Stimulated activated CD8-positive, alpha-beta memory T cell treated with anti-CD3 and anti-CD28 coated beads, Interleukin-12 subunit alpha, Interleukin-12 subunit beta, amount 100 ng/mL, for 1 hour (primary cell): ENCODE results near the gene DOCK10.
"Not testable (repeated sequence)": the region's sequence is repeated elsewhere in the genome, so short reads cannot be mapped to it uniquely, and the experiment has no call there.

ENCODE experiments used
- DNase-seq: peaks from one replicate; pipeline ENCODE4 v3.0.0-alpha.2; 2020; ENCODE audit warnings: low read depth

Gene DOCK10

GRCh38 chr2:225041851-225042799 lies at the start of gene DOCK10:
TSS of gene DOCK10 (minus strand) at chr2:225042468. CDS start at chr2:225042374, 94 bp downstream.
- peak; percentile 35 for DNase-seq

- no peak for DNase-seq
These were observed 49.1 kb upstream of the DOCK10 start for GRCh38 chr2:225091336-225091735.

GRCh38 chr2:225090746-225091145 lies 48.5 kb upstream of the DOCK10 start:
- no peak for DNase-seq

- no peak for DNase-seq
These were observed 44.6 kb upstream of the DOCK10 start for GRCh38 chr2:225086915-225087314.

GRCh38 chr2:225086439-225086838 lies 44.2 kb upstream of the DOCK10 start:
- no peak for DNase-seq

GRCh38 chr2:225083276-225083675 lies 41.0 kb upstream of the DOCK10 start:
- no peak for DNase-seq

GRCh38 chr2:225076125-225076524 lies 33.9 kb upstream of the DOCK10 start:
- no peak for DNase-seq

GRCh38 chr2:225074919-225075681 lies 32.8 kb upstream of the DOCK10 start:
- no peak for DNase-seq

- no peak for DNase-seq
These were observed 32.1 kb upstream of the DOCK10 start for GRCh38 chr2:225074366-225074765.

GRCh38 chr2:225073198-225073597 lies 30.9 kb upstream of the DOCK10 start:
- DNase-seq: no peak

GRCh38 chr2:225072444-225072843 lies 30.2 kb upstream of the DOCK10 start:
- DNase-seq: no peak

- no peak for DNase-seq
These were observed 28.5 kb upstream of the DOCK10 start for GRCh38 chr2:225070811-225071210.

GRCh38 chr2:225069966-225070365 lies 27.7 kb upstream of the DOCK10 start:
- DNase-seq: no peak

- DNase-seq: no peak
These were observed 27.2 kb upstream of the DOCK10 start for GRCh38 chr2:225069477-225069876.

GRCh38 chr2:225065882-225066281 lies 23.6 kb upstream of the DOCK10 start:
- DNase-seq: no peak

GRCh38 chr2:225064928-225065327 lies 22.7 kb upstream of the DOCK10 start:
- no peak for DNase-seq

- DNase-seq: no peak
These were observed 22.1 kb upstream of the DOCK10 start for GRCh38 chr2:225064362-225064761.

- DNase-seq: no peak
These were observed 14.2 kb upstream of the DOCK10 start for GRCh38 chr2:225056330-225057073.

GRCh38 chr2:225055714-225056113 lies 13.4 kb upstream of the DOCK10 start:
- no peak for DNase-seq

GRCh38 chr2:225052703-225053102 lies 10.4 kb upstream of the DOCK10 start:
- no peak for DNase-seq

GRCh38 chr2:225047502-225047901 lies 5.2 kb upstream of the DOCK10 start:
- DNase-seq: not testable (repeated sequence)

- no peak for DNase-seq
These were observed 516 bp upstream of the DOCK10 start for GRCh38 chr2:225042800-225043167.
